ENCODE measurements around the gene MBNL1.

MBNL1 gene

GRCh38 chr3:152254041-152254440, 14.7 kb upstream of the MBNL1 start:
- TF ChIP-seq CTCF (IDR thresholded peaks at IDR 0.05), result no peak

GRCh38 chr3:152255290-152255689, 13.4 kb upstream of the MBNL1 start:
- TF ChIP-seq CTCF (IDR thresholded peaks at IDR 0.05), result no peak

GRCh38 chr3:152256851-152257562, 11.7 kb upstream of the MBNL1 start:
- TF ChIP-seq CTCF (IDR thresholded peaks at IDR 0.05), result no peak

- TF ChIP-seq CTCF (IDR thresholded peaks at IDR 0.05), result no peak
Measured at GRCh38 chr3:152257563-152258035, 11.1 kb upstream of the MBNL1 start.

GRCh38 chr3:152258448-152259393, 10.0 kb upstream of the MBNL1 start:
- TF ChIP-seq CTCF (IDR thresholded peaks at IDR 0.05), result no peak

GRCh38 chr3:152259468-152259867, 9.3 kb upstream of the MBNL1 start:
- TF ChIP-seq CTCF (IDR thresholded peaks at IDR 0.05), result no peak

GRCh38 chr3:152260026-152260425, 8.7 kb upstream of the MBNL1 start:
- TF ChIP-seq CTCF (IDR thresholded peaks at IDR 0.05), result no peak

All from LNCAP (cell line).